Type B pancreatic cell (in vitro differentiated cells): Measurements from ENCODE around the gene ARHGAP9. TPM values are rescaled to one million over a fixed set of nuclear protein-coding genes. Genes with fewer than 3 reads are reported as not detected.
"Not testable (repeated sequence)": the region's sequence is repeated elsewhere in the genome, so short reads cannot be mapped to it uniquely, and the experiment has no call there.

Experiments
- DNase-seq: peaks from one replicate; pipeline ENCODE4 v3.0.0; 2021; ENCODE audit warnings: mixed read lengths; ENCODE audit not compliant: unreplicated experiment; ENCODE audit errors: extremely low spot score
- H3K27ac Mint-ChIP-seq: 2 replicates; pipeline ENCODE4 v1.8.0; 2021; ENCODE audit warnings: mild to moderate bottlenecking, mixed read lengths
- H3K27me3 Mint-ChIP-seq: 2 replicates; pipeline ENCODE4 v1.8.0; 2021; ENCODE audit warnings: mixed read lengths
- H3K36me3 Mint-ChIP-seq: 2 replicates; pipeline ENCODE4 v1.8.0; 2021; ENCODE audit warnings: mixed read lengths
- H3K4me1 Mint-ChIP-seq: one replicate; pipeline ENCODE4 v1.8.0; 2021; ENCODE audit warnings: mixed read lengths; ENCODE audit not compliant: unreplicated experiment
- H3K4me3 Mint-ChIP-seq: 2 replicates; pipeline ENCODE4 v1.8.0; 2021; ENCODE audit warnings: mild to moderate bottlenecking, mixed read lengths
- H3K9me3 Mint-ChIP-seq: 2 replicates; pipeline ENCODE4 v1.8.0; 2021; ENCODE audit warnings: mixed read lengths
- CTCF ChIP-seq: fragments of 200-600 bp; sonication (generic); conservative IDR thresholded peaks from 2 replicates; pipeline ENCODE4 v1.5.0; 2021; ENCODE audit warnings: antibody characterized with exemption, mild to moderate bottlenecking
- total RNA-seq: library from RNA; stranded (reverse); gene quantifications from 2 replicates; pipeline ENCODE4 v1.2.1, GENCODE V29; 2021; ENCODE audit warnings: low replicate concordance

The ARHGAP9 gene
- total RNA-seq, 1 donor from 2014 or later = 1.8 TPM

GRCh38 chr12:57449375-57449774, 30.3 kb downstream of the ARHGAP9 start:
- no peak for DNase-seq
- no peaks in the 10 kb centered on the region for H3K36me3 Mint-ChIP-seq
- no peak overlapping the region for H3K4me3 Mint-ChIP-seq
- peaks cover 5% of the 10 kb centered on the region for H3K4me1 Mint-ChIP-seq
- peaks cover 4% of the 10 kb centered on the region for H3K9me3 Mint-ChIP-seq
- TF ChIP-seq CTCF = no peak
- no peaks in the 10 kb centered on the region for H3K27me3 Mint-ChIP-seq
- H3K27ac Mint-ChIP-seq = no peak overlapping the region

DNA sequence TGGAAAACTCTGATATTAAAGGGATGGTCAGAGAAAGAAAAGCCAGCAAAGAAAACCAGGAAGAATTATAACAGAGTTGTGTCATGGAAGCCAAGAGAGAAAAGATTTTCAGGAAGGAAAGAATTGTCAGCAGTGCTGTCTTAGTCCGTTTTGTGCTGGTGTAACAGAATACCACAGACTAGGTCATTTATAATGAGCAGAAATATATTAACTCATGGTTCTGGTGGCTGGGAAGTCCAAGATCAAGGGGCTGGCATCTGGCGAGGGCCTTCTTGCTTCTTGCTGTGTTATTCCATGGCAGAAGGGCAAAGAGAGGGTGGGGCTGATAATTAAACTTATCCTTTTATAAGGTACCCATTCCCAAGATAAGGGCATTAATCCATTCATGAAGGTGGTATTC, 31.0 kb downstream of the ARHGAP9 start:
- no peak overlapping the region for H3K27ac Mint-ChIP-seq
- H3K4me3 Mint-ChIP-seq = no peak overlapping the region
- H3K9me3 Mint-ChIP-seq = peaks cover 4% of the 10 kb centered on the region
- no peak for TF ChIP-seq CTCF
- no peak for DNase-seq
- no peaks in the 10 kb centered on the region for H3K36me3 Mint-ChIP-seq
- peaks cover 5% of the 10 kb centered on the region for H3K4me1 Mint-ChIP-seq
- no peaks in the 10 kb centered on the region for H3K27me3 Mint-ChIP-seq

DNA sequence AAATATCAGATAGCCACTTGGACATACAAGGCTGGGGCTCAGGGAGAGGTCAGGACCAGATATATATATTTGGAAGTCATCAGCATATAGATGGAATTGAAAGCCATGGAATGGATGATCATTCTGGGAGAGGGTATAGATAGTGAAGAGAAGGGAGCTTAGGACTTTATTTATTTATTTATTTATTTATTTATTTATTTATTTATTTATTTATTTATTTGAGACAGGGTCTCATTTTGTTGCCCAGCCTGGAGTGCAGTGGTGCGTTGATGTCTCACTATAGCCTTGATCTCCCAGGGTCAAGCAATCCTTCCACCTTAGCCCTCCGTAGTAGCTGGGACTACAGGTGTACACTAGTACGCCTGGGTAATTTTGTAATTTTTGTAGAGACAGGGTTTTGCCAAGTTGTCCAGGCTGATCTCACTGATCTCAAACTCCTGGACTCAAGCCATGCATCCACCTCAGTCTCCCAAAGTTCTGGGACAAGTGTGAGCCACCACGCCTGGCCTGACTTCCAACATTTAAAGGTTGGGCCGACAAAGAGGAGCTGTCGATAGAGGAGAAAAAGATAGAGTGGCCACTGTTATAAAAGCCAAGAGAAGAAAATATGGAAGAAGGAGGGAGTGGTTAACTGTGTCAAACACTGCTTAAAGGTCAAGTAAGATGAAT, 33.2 kb downstream of the ARHGAP9 start:
- Mint-ChIP-seq H3K9me3 (peaks cover 8% of the 10 kb centered on the region), H3K27ac (no peak overlapping the region), H3K36me3 (no peaks in the 10 kb centered on the region), H3K4me1 (no peaks in the 10 kb centered on the region), H3K4me3 (no peak overlapping the region), H3K27me3 (no peaks in the 10 kb centered on the region)
- TF ChIP-seq CTCF = no peak
- DNase-seq = no peak

DNA sequence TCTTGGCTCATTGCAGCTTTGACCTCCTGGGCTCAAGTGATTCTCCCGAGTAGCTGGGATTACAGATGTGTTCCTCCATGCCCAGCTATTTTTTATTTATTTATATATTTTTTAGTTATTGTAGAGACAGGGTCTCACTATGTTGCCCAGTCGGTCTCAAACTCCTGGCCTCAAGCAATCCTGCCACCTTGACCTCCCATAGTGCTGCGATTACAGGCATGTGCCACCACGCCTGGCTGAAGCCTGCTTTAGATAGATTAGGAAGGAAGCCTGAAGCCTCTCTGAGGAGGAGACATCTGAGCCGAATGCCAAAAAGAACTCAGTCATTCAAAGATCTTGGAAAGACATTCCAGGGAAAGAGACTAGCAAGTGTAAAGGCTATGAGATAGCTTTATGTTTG, 34.9 kb downstream of the ARHGAP9 start:
- H3K4me3 Mint-ChIP-seq = no peak overlapping the region
- H3K27ac Mint-ChIP-seq = no peak overlapping the region
- TF ChIP-seq CTCF = no peak
- H3K36me3 Mint-ChIP-seq = no peaks in the 10 kb centered on the region
- H3K4me1 Mint-ChIP-seq = no peaks in the 10 kb centered on the region
- H3K27me3 Mint-ChIP-seq = no peaks in the 10 kb centered on the region
- DNase-seq = no peak
- H3K9me3 Mint-ChIP-seq = peaks cover 4% of the 10 kb centered on the region

DNA sequence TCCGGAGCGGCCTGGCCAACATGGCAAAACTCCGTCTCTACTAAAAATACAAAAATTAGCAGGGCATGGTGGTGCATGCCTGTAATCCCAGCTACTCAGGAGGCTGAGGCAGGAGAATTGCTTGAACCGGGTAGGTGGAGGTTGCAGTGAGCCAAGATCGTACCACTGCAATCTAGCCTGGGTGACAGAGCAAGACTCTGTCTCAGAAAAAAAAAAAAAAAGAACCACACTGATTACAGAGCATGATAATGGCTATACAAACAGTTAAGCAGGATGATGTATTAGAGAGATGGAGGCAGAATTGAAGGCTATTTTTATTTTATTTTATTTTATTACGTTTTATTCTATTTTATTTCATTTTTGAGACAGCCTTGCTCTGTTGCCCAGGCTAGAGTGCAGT, 35.3 kb downstream of the ARHGAP9 start:
- not testable (repeated sequence) for H3K4me1 Mint-ChIP-seq, H3K27me3 Mint-ChIP-seq, H3K4me3 Mint-ChIP-seq, H3K9me3 Mint-ChIP-seq, H3K36me3 Mint-ChIP-seq, DNase-seq, H3K27ac Mint-ChIP-seq

DNA sequence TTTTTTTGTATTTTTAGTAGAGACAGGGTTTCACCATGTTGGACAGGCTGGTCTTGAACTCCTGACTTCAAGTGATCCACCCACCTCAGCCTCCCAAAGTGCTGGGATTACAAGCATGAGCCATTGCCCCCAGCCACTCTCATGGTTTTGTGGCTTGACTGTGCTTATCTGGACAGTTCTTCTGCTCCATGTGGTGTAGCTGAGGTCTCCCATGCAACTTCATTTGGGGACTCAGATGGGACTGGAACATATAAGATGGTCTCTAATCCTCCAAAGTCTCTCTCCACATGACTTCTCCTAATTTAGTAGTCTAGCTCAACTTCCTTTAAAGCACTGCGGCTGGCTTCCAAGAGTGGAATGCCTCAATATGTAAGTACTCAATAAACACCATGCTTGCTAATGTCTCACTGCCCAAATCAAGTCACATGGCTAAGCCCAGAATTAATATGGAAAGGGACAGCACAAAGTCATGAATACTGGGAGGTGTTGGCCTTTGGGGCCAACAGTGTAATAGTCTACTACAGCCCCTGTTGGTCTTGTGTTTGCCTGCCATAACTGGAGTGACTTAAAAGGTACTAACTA, 37.7 kb downstream of the ARHGAP9 start:
- H3K4me1 Mint-ChIP-seq = no peaks in the 10 kb centered on the region
- H3K36me3 Mint-ChIP-seq = no peaks in the 10 kb centered on the region
- no peak for DNase-seq
- H3K27ac Mint-ChIP-seq = no peak overlapping the region
- no peaks in the 10 kb centered on the region for H3K27me3 Mint-ChIP-seq
- H3K4me3 Mint-ChIP-seq = no peak overlapping the region
- H3K9me3 Mint-ChIP-seq = peaks cover 4% of the 10 kb centered on the region
- no peak for TF ChIP-seq CTCF

GRCh38 chr12:57441393-57441792, 38.3 kb downstream of the ARHGAP9 start:
- not testable (repeated sequence) for H3K9me3 Mint-ChIP-seq, H3K27ac Mint-ChIP-seq, H3K36me3 Mint-ChIP-seq, DNase-seq, H3K4me1 Mint-ChIP-seq, H3K27me3 Mint-ChIP-seq, H3K4me3 Mint-ChIP-seq
